GM18870 (cell line): ENCODE data around the gene ZBTB2.
"Not testable (repeated sequence)": the region's sequence is repeated elsewhere in the genome, so short reads cannot be mapped to it uniquely, and the experiment has no call there.

Source experiments
- ATAC-seq: cut with Tn5 transposase; IDR thresholded peaks from one replicate; pipeline ENCODE4 v1.9.1; 2021; ENCODE audit warnings: moderate library complexity; ENCODE audit not compliant: unreplicated experiment

ZBTB2 gene

GRCh38 chr6:151374036-151374683, 17.2 kb downstream of the ZBTB2 start:
- no peak for ATAC-seq

- ATAC-seq, result no peak
Observed at GRCh38 chr6:151372164-151372563, 19.2 kb downstream of the ZBTB2 start.

- ATAC-seq, result no peak
Observed at GRCh38 chr6:151370509-151371078, 20.8 kb downstream of the ZBTB2 start.

- no peak for ATAC-seq
Observed at GRCh38 chr6:151365233-151365632, 26.1 kb downstream of the ZBTB2 start.

GRCh38 chr6:151359486-151359885, 31.9 kb downstream of the ZBTB2 start:
- no peak for ATAC-seq

- no peak for ATAC-seq
Observed at GRCh38 chr6:151358475-151358874, 32.9 kb downstream of the ZBTB2 start.

GRCh38 chr6:151357758-151358436, 33.5 kb downstream of the ZBTB2 start:
- no peak for ATAC-seq

- ATAC-seq, result not testable (repeated sequence)
Observed at GRCh38 chr6:151356983-151357382, 34.4 kb downstream of the ZBTB2 start.

- no peak for ATAC-seq
Observed at GRCh38 chr6:151353795-151354194, 37.6 kb downstream of the ZBTB2 start.

- ATAC-seq, result no peak
Observed at GRCh38 chr6:151352410-151353396, 38.7 kb downstream of the ZBTB2 start.

- ATAC-seq, result no peak
Observed at GRCh38 chr6:151351731-151352130, 39.6 kb downstream of the ZBTB2 start.

GRCh38 chr6:151351146-151351700, 40.1 kb downstream of the ZBTB2 start:
- no peak for ATAC-seq

- ATAC-seq, result no peak
Observed at GRCh38 chr6:151350442-151351145, 40.8 kb downstream of the ZBTB2 start.

- no peak for ATAC-seq
Observed at GRCh38 chr6:151349651-151350270, 41.6 kb downstream of the ZBTB2 start.

GRCh38 chr6:151342750-151343149, 48.6 kb downstream of the ZBTB2 start:
- not testable (repeated sequence) for ATAC-seq

- no peak for ATAC-seq
Observed at GRCh38 chr6:151341476-151342195, 49.7 kb downstream of the ZBTB2 start.

GRCh38 chr6:151340219-151340978, 51.0 kb downstream of the ZBTB2 start:
- ATAC-seq, result no peak

- ATAC-seq, result no peak
Observed at GRCh38 chr6:151339369-151339768, 52.0 kb downstream of the ZBTB2 start.
